Immature natural killer cell (primary cell): ENCODE results near the gene TRMT1L. TPM values are rescaled to one million over a fixed set of nuclear protein-coding genes. Genes with fewer than 3 reads are reported as not detected.

ENCODE experiments used
- DNase-seq, 3 donors: peaks; one replicate each; pipeline ENCODE4 v3.0.0; 2022; ENCODE audit warnings: mixed read lengths in 1 of 3
- H3K27ac Mint-ChIP-seq, 6 donors: one replicate each; pipeline ENCODE4 v1.8.0; 2020; ENCODE audit warnings: mixed read lengths in 6 of 6, mild to moderate bottlenecking in 5 of 6, inconsistent platforms in 4 of 6, moderate library complexity in 3 of 6
- H3K27me3 Mint-ChIP-seq, 3 donors: one replicate each; pipeline ENCODE4 v1.8.0; 2020 to 2021; ENCODE audit warnings: low read depth in 3 of 3, mild to moderate bottlenecking in 3 of 3, mixed read lengths in 3 of 3, moderate library complexity in 3 of 3, inconsistent platforms in 1 of 3
- H3K36me3 Mint-ChIP-seq, 3 donors: one replicate each; pipeline ENCODE4 v1.8.0; 2020; ENCODE audit warnings: mixed read lengths in 3 of 3, inconsistent platforms in 2 of 3, mild to moderate bottlenecking in 2 of 3
- H3K4me1 Mint-ChIP-seq, 2 donors: one replicate each; pipeline ENCODE4 v1.8.0; 2020; ENCODE audit warnings: inconsistent platforms in 2 of 2, mild to moderate bottlenecking in 2 of 2, mixed read lengths in 2 of 2, moderate library complexity in 1 of 2
- H3K4me3 Mint-ChIP-seq, 5 donors: one replicate each; pipeline ENCODE4 v1.8.0; 2020; ENCODE audit warnings: mild to moderate bottlenecking in 5 of 5, mixed read lengths in 5 of 5, inconsistent platforms in 3 of 5, moderate library complexity in 3 of 5
- H3K9me3 Mint-ChIP-seq, 6 donors: one replicate each; pipeline ENCODE4 v1.8.0; 2020; ENCODE audit warnings: mild to moderate bottlenecking in 6 of 6, mixed read lengths in 6 of 6, inconsistent platforms in 4 of 6, moderate library complexity in 3 of 6
- polyA plus RNA-seq, 3 donors: library from polyadenylated mRNA; unstranded; fragments of 300-500 nt; fragmentation: Illumina TruSeq; gene quantifications; one replicate each; pipeline ENCODE4 v1.2.3, GENCODE V29; 2021

The TRMT1L gene
- polyA plus RNA-seq, 3 donors from 2014 or later: 4.7 to 11.8 (median 5.8) TPM

- Mint-ChIP-seq H3K9me3 (no peaks in the 10 kb centered on the region), H3K27ac (peak overlapping the region; percentile 91 to 99 (median 97)), H3K4me3 (peak overlapping the region; percentile 27 to 100 (median 98)), H3K36me3 (peaks cover 3 to 14% (median 5%) of the 10 kb centered on the region in 3 donors), H3K27me3 (peaks cover 5 to 10% (median 6%) of the 10 kb centered on the region in 3 donors), H3K4me1 (peaks cover 27 to 38% of the 10 kb centered on the region in 2 donors)
- no peak for DNase-seq
Measured at GRCh38 chr1:185154912-185155513, 1.7 kb downstream of the TRMT1L start.

- Mint-ChIP-seq H3K27ac (no peak overlapping the region), H3K36me3 (peaks cover 10 to 35% (median 16%) of the 10 kb centered on the region in 3 donors), H3K27me3 (peaks cover 5 to 9% (median 6%) of the 10 kb centered on the region in 3 donors), H3K4me1 (peaks cover 16 to 23% of the 10 kb centered on the region in 2 donors), H3K4me3 (no peak overlapping the region), H3K9me3 (no peaks in the 10 kb centered on the region)
- DNase-seq: no peak
Measured at GRCh38 chr1:185152187-185152767, 4.5 kb downstream of the TRMT1L start.

- Mint-ChIP-seq H3K4me1 (peaks cover 15 to 20% of the 10 kb centered on the region in 2 donors), H3K4me3 (no peak overlapping the region), H3K27me3 (peaks cover 0 to 1% (median 0%) of the 10 kb centered on the region in 3 donors), H3K36me3 (peaks cover 10 to 39% (median 16%) of the 10 kb centered on the region in 3 donors), H3K27ac (no peak overlapping the region), H3K9me3 (no peaks in the 10 kb centered on the region)
- DNase-seq: no peak
Measured at GRCh38 chr1:185151215-185151614, 5.5 kb downstream of the TRMT1L start.

- Mint-ChIP-seq H3K9me3 (no peaks in the 10 kb centered on the region), H3K27ac (no peak overlapping the region), H3K4me3 (no peak overlapping the region), H3K27me3 (no peaks in the 10 kb centered on the region), H3K36me3 (peaks cover 10 to 41% (median 18%) of the 10 kb centered on the region in 3 donors), H3K4me1 (no peaks in the 10 kb centered on the region)
- DNase-seq: no peak
Measured at GRCh38 chr1:185144233-185144632, 12.5 kb downstream of the TRMT1L start.

- peaks cover 14 to 27% (median 22%) of the 10 kb centered on the region in 3 donors for H3K36me3 Mint-ChIP-seq
Measured at GRCh38 chr1:185139246-185139645, 17.5 kb downstream of the TRMT1L start.

GRCh38 chr1:185137896-185138545 lies 18.7 kb downstream of the TRMT1L start:
- Mint-ChIP-seq H3K4me1 (no peaks in the 10 kb centered on the region), H3K9me3 (no peaks in the 10 kb centered on the region), H3K27me3 (no peaks in the 10 kb centered on the region), H3K36me3 (peaks cover 15 to 33% (median 28%) of the 10 kb centered on the region in 3 donors), H3K27ac (no peak overlapping the region), H3K4me3 (no peak overlapping the region)
- DNase-seq: no peak

More at GRCh38 chr1:185139246-185139645, 17.5 kb downstream of the TRMT1L start:
- DNase-seq: no peak
- no peak overlapping the region for H3K4me3 Mint-ChIP-seq
- no peaks in the 10 kb centered on the region for H3K27me3 Mint-ChIP-seq
- H3K4me1 Mint-ChIP-seq: no peaks in the 10 kb centered on the region
- no peaks in the 10 kb centered on the region for H3K9me3 Mint-ChIP-seq
- H3K27ac Mint-ChIP-seq: no peak overlapping the region

- DNase-seq: no peak
- Mint-ChIP-seq H3K4me1 (no peaks in the 10 kb centered on the region), H3K9me3 (no peaks in the 10 kb centered on the region), H3K36me3 (peaks cover 26 to 52% (median 44%) of the 10 kb centered on the region in 3 donors), H3K27me3 (no peaks in the 10 kb centered on the region), H3K27ac (no peak overlapping the region), H3K4me3 (no peak overlapping the region)
Measured at GRCh38 chr1:185132534-185132933, 24.2 kb downstream of the TRMT1L start.

- no peaks in the 10 kb centered on the region for H3K4me1 Mint-ChIP-seq
- H3K27ac Mint-ChIP-seq: no peak overlapping the region
- no peak overlapping the region for H3K4me3 Mint-ChIP-seq
- no peaks in the 10 kb centered on the region for H3K9me3 Mint-ChIP-seq
- H3K36me3 Mint-ChIP-seq: peaks cover 32 to 56% (median 46%) of the 10 kb centered on the region in 3 donors
- H3K27me3 Mint-ChIP-seq: peaks cover 0 to 1% (median 0%) of the 10 kb centered on the region in 3 donors
- no peak for DNase-seq
Measured at GRCh38 chr1:185129708-185130107, 27.0 kb downstream of the TRMT1L start.

- H3K9me3 Mint-ChIP-seq: peaks cover 7 to 27% (median 21%) of the 10 kb centered on the region in 6 donors
- peaks cover 0 to 4% (median 2%) of the 10 kb centered on the region in 3 donors for H3K27me3 Mint-ChIP-seq
- no peaks in the 10 kb centered on the region for H3K4me1 Mint-ChIP-seq
- peaks cover 11 to 13% (median 12%) of the 10 kb centered on the region in 3 donors for H3K36me3 Mint-ChIP-seq
- DNase-seq: no peak
- H3K27ac Mint-ChIP-seq: no peak overlapping the region
- no peak overlapping the region for H3K4me3 Mint-ChIP-seq
Measured at GRCh38 chr1:185112356-185112755, 44.4 kb downstream of the TRMT1L start.

GRCh38 chr1:185111873-185112272 lies 44.9 kb downstream of the TRMT1L start:
- H3K4me1 Mint-ChIP-seq: no peaks in the 10 kb centered on the region
- DNase-seq: no peak
- peaks cover 0 to 4% (median 2%) of the 10 kb centered on the region in 3 donors for H3K27me3 Mint-ChIP-seq
- H3K4me3 Mint-ChIP-seq: no peak overlapping the region
- no peak overlapping the region for H3K27ac Mint-ChIP-seq
- H3K36me3 Mint-ChIP-seq: peaks cover 10 to 11% (median 10%) of the 10 kb centered on the region in 3 donors
- peaks cover 7 to 32% (median 22%) of the 10 kb centered on the region in 6 donors for H3K9me3 Mint-ChIP-seq

GRCh38 chr1:185110145-185110544 lies 46.6 kb downstream of the TRMT1L start:
- Mint-ChIP-seq H3K27ac (no peak overlapping the region), H3K4me3 (no peak overlapping the region), H3K4me1 (no peaks in the 10 kb centered on the region), H3K27me3 (peaks cover 0 to 4% (median 2%) of the 10 kb centered on the region in 3 donors), H3K36me3 (peaks cover 11 to 21% (median 11%) of the 10 kb centered on the region in 3 donors), H3K9me3 (peaks cover 7 to 38% (median 24%) of the 10 kb centered on the region in 6 donors)
- DNase-seq: no peak

GRCh38 chr1:185108321-185108720 lies 48.4 kb downstream of the TRMT1L start:
- H3K9me3 Mint-ChIP-seq: peaks cover 7 to 38% (median 24%) of the 10 kb centered on the region in 6 donors
- H3K27ac Mint-ChIP-seq: no peak overlapping the region

GRCh38 chr1:185105121-185105520 lies 51.6 kb downstream of the TRMT1L start:
- Mint-ChIP-seq H3K27me3 (peaks cover 0 to 4% (median under 1%) of the 10 kb centered on the region in 3 donors), H3K4me3 (no peak overlapping the region), H3K27ac (no peak overlapping the region), H3K36me3 (peaks cover 19 to 44% (median 44%) of the 10 kb centered on the region in 3 donors), H3K4me1 (no peaks in the 10 kb centered on the region), H3K9me3 (peaks cover 7 to 35% (median 22%) of the 10 kb centered on the region in 6 donors)
- DNase-seq: no peak

More at GRCh38 chr1:185108321-185108720, 48.4 kb downstream of the TRMT1L start:
- H3K36me3 Mint-ChIP-seq: peaks cover 16 to 25% (median 23%) of the 10 kb centered on the region in 3 donors
- DNase-seq: no peak
- peaks cover 0 to 4% (median 2%) of the 10 kb centered on the region in 3 donors for H3K27me3 Mint-ChIP-seq
- no peak overlapping the region for H3K4me3 Mint-ChIP-seq
- no peaks in the 10 kb centered on the region for H3K4me1 Mint-ChIP-seq

- H3K4me3 Mint-ChIP-seq: no peak overlapping the region
- H3K4me1 Mint-ChIP-seq: no peaks in the 10 kb centered on the region
- peaks cover 4 to 28% (median 14%) of the 10 kb centered on the region in 6 donors for H3K9me3 Mint-ChIP-seq
- H3K36me3 Mint-ChIP-seq: peaks cover 17 to 51% (median 44%) of the 10 kb centered on the region in 3 donors
- no peak for DNase-seq
- H3K27ac Mint-ChIP-seq: no peak overlapping the region
- H3K27me3 Mint-ChIP-seq: peaks cover 0 to 4% (median 0%) of the 10 kb centered on the region in 3 donors
Measured at GRCh38 chr1:185104083-185104482, 52.7 kb downstream of the TRMT1L start.
